CD4-positive, CD25-positive, alpha-beta regulatory T cell (primary cell): ENCODE data around the gene DDC. TPM values are rescaled to one million over a fixed set of nuclear protein-coding genes. Genes with fewer than 3 reads are reported as not detected.
"Not testable (repeated sequence)": the region's sequence is repeated elsewhere in the genome, so short reads cannot be mapped to it uniquely, and the experiment has no call there.

Experiments
- ATAC-seq, 2 donors: fragments of 150-1000 bp; cut with Tn5 transposase; one replicate each; pipeline ENCODE4 v1.10.0; 2021; ENCODE audit warnings: low read depth in 2 of 2, moderate number of reproducible peaks in 2 of 2, moderate library complexity in 1 of 2
- DNase-seq, 3 donors: peaks; one replicate each; pipeline versions ENCODE4 v3.0.0 to v3.0.0-alpha.2; 2012 to 2022; ENCODE audit warnings: mixed read lengths in 1 of 3
- H3K27ac ChIP-seq: one replicate; pipeline ENCODE4 v1.7.0; 2013; ENCODE audit warnings: mild to moderate bottlenecking, low read length; ENCODE audit not compliant: insufficient read depth, poor library complexity, severe bottlenecking
- H3K27me3 ChIP-seq: one replicate; pipeline ENCODE4 v1.7.0; 2013; ENCODE audit warnings: low read length; ENCODE audit not compliant: control insufficient read depth, insufficient read depth
- H3K36me3 ChIP-seq: one replicate; pipeline ENCODE4 v1.7.0; 2013; ENCODE audit warnings: mild to moderate bottlenecking, low read length, moderate library complexity; ENCODE audit not compliant: control insufficient read depth, insufficient read depth
- H3K4me1 ChIP-seq: 2 replicates; pipeline ENCODE4 v1.7.0; 2013; ENCODE audit warnings: mild to moderate bottlenecking, low read length; ENCODE audit not compliant: insufficient read depth, control insufficient read depth, poor library complexity, severe bottlenecking
- H3K4me3 ChIP-seq: one replicate; pipeline ENCODE4 v1.7.0; 2013; ENCODE audit warnings: low read depth, mild to moderate bottlenecking, low read length, moderate library complexity
- H3K9me3 ChIP-seq, 2 experiments: 1 replicate in 1 of 2; 2 replicates in 1 of 2; pipeline ENCODE4 v1.7.0; 2013; ENCODE audit warnings: low read length in 2 of 2, mild to moderate bottlenecking in 1 of 2, moderate library complexity in 1 of 2; ENCODE audit not compliant: control insufficient read depth in 2 of 2
- H3K27ac Mint-ChIP-seq, 3 donors: one replicate each; pipeline ENCODE4 v1.8.0; 2020 to 2022; ENCODE audit warnings: mild to moderate bottlenecking in 3 of 3, mixed read lengths in 3 of 3, moderate library complexity in 2 of 3
- H3K27me3 Mint-ChIP-seq: one replicate; pipeline ENCODE4 v1.8.0; 2022; ENCODE audit warnings: mild to moderate bottlenecking, mixed read lengths
- H3K36me3 Mint-ChIP-seq: one replicate; pipeline ENCODE4 v1.8.0; 2020; ENCODE audit warnings: mixed read lengths
- H3K4me1 Mint-ChIP-seq, 4 donors: one replicate each; pipeline ENCODE4 v1.8.0; 2020 to 2022; ENCODE audit warnings: mixed read lengths in 4 of 4, mild to moderate bottlenecking in 1 of 4
- H3K4me3 Mint-ChIP-seq, 4 donors: one replicate each; pipeline ENCODE4 v1.8.0; 2020 to 2022; ENCODE audit warnings: mild to moderate bottlenecking in 4 of 4, mixed read lengths in 4 of 4, moderate library complexity in 3 of 4
- H3K9me3 Mint-ChIP-seq, 7 donors: one replicate each; pipeline ENCODE4 v1.8.0; 2020 to 2022; ENCODE audit warnings: mixed read lengths in 7 of 7, mild to moderate bottlenecking in 3 of 7, moderate library complexity in 2 of 7
- polyA plus RNA-seq, 4 donors: library from polyadenylated mRNA; unstranded; fragments of 300-500 nt; fragmentation: Illumina TruSeq; gene quantifications; one replicate each; pipeline ENCODE4 v1.2.3, GENCODE V29; 2021
- total RNA-seq: library from RNA; stranded (reverse); gene quantifications from one replicate; pipeline ENCODE4 v1.2.3, GENCODE V29; 2022

The DDC gene
- total and polyA plus RNA-seq, 5 donors from 2014 or later: not detected

DNA sequence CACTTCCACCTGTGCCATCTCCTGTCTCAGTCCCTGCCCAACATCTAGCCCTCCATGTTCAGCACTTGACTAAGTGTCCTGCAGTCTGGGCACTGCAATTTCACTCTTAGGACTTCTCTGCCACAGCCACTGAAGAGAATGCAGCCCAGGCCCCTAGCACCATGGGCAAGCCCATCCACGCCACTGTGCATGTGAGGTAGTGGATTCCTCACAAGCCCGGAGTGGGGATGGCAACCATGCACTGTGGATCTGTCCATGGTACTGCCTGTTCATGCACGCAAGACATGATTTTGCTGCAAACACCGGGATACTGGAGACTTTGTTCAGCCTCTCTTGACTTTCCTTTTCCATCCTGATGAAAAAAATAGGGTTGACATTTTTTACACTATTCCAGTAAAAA, 12.3 kb downstream of the DDC start:
- H3K27me3 Mint-ChIP-seq: peaks cover 36% of the 10 kb centered on the region
- no peaks in the 10 kb centered on the region for H3K4me1 Mint-ChIP-seq
- Histone ChIP-seq H3K4me3 (no peak overlapping the region), H3K4me1 (no peaks in the 10 kb centered on the region), H3K27ac (no peak overlapping the region), H3K27me3 (peaks cover 16% of the 10 kb centered on the region), H3K9me3 (no peaks in the 10 kb centered on the region), H3K36me3 (no peaks in the 10 kb centered on the region)
- DNase-seq (peak in 1 of 3 donors; percentile 7), ATAC-seq (no peak)
- no peak overlapping the region for H3K4me3 Mint-ChIP-seq
- H3K9me3 Mint-ChIP-seq: peaks cover 0 to 1% (median 0%) of the 10 kb centered on the region in 7 donors
- no peaks in the 10 kb centered on the region for H3K36me3 Mint-ChIP-seq
- no peak overlapping the region for H3K27ac Mint-ChIP-seq

DNA sequence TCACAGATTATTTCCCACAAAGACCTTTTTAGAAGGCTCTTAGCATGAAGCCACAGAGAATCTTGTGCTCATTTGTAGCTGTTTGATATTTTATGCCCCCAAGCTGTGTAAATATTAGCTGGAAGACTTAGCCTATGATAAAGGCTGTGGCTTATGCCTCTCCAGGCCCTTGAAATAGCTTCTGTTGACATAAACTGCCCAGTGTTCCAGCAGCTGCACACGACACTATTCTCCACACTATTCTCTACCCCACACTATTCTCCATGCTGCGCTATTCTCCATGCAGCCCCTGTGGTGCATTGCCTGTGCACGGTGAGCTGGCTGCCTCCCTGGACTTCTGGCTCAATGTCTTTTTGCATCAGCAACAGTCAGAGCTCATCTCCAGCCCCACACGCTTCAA, 13.1 kb downstream of the DDC start:
- Mint-ChIP-seq H3K4me1 (no peaks in the 10 kb centered on the region), H3K36me3 (no peaks in the 10 kb centered on the region), H3K27ac (no peak overlapping the region), H3K27me3 (peaks cover 41% of the 10 kb centered on the region), H3K9me3 (peaks cover 0 to 1% (median 0%) of the 10 kb centered on the region in 7 donors), H3K4me3 (no peak overlapping the region)
- Histone ChIP-seq H3K4me1 (no peaks in the 10 kb centered on the region), H3K36me3 (no peaks in the 10 kb centered on the region), H3K9me3 (no peaks in the 10 kb centered on the region), H3K4me3 (no peak overlapping the region), H3K27me3 (peaks cover 13% of the 10 kb centered on the region), H3K27ac (no peak overlapping the region)
- DNase-seq (no peak), ATAC-seq (no peak)

DNA sequence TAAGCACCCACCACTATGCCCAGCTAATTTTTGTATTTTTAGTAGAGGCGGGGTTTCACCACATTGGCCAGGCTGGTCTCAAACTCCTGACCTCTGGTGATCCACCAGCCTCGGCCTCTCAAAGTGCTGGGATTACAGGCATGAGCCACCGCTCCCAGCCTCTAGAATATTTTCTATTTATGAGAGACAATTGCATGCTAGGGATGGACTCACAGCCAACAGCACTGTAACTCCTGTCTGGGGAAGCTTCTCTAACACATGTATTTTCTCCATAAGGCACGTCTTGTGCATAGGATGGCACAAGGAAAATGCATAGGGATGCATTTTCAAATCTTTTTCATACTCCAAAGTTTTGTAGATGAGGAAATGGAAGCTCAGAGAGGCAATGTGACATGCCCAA, 19.6 kb downstream of the DDC start:
- not testable (repeated sequence) for H3K4me1 Mint-ChIP-seq, H3K27me3 ChIP-seq, ATAC-seq, H3K9me3 ChIP-seq, H3K4me3 ChIP-seq, H3K36me3 Mint-ChIP-seq, H3K9me3 Mint-ChIP-seq, H3K27ac ChIP-seq, H3K27ac Mint-ChIP-seq, DNase-seq, H3K4me3 Mint-ChIP-seq, H3K4me1 ChIP-seq, H3K36me3 ChIP-seq
- peaks cover 25% of the 10 kb centered on the region for H3K27me3 Mint-ChIP-seq

DNA sequence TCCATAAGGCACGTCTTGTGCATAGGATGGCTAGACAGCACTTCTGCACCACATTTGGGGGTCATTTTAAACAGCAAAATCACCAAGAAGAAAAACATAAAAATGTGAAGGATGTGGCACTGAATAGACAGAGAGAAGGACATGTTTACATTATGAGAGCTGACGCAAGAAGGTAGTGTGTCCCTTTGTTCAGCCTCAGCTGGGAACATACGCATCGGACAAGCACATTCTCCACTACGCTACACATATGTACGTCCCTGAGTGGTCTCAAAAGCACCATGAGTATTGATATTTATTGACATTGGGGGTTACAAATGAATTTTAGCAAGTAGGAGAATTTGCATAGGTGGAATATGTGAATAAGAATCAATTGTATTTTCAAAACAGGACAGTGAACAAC, 20.2 kb downstream of the DDC start:
- Mint-ChIP-seq H3K36me3 (no peaks in the 10 kb centered on the region), H3K27me3 (peaks cover 20% of the 10 kb centered on the region), H3K4me3 (no peak overlapping the region), H3K4me1 (peaks cover 0 to 7% (median 0%) of the 10 kb centered on the region in 4 donors), H3K27ac (no peak overlapping the region), H3K9me3 (no peaks in the 10 kb centered on the region)
- H3K4me3 ChIP-seq: no peak overlapping the region
- no peak for ATAC-seq
- DNase-seq: no peak
- H3K9me3 ChIP-seq: no peaks in the 10 kb centered on the region
- H3K27ac ChIP-seq: no peak overlapping the region
- no peaks in the 10 kb centered on the region for H3K36me3 ChIP-seq
- H3K27me3 ChIP-seq: no peaks in the 10 kb centered on the region
- no peaks in the 10 kb centered on the region for H3K4me1 ChIP-seq

DNA sequence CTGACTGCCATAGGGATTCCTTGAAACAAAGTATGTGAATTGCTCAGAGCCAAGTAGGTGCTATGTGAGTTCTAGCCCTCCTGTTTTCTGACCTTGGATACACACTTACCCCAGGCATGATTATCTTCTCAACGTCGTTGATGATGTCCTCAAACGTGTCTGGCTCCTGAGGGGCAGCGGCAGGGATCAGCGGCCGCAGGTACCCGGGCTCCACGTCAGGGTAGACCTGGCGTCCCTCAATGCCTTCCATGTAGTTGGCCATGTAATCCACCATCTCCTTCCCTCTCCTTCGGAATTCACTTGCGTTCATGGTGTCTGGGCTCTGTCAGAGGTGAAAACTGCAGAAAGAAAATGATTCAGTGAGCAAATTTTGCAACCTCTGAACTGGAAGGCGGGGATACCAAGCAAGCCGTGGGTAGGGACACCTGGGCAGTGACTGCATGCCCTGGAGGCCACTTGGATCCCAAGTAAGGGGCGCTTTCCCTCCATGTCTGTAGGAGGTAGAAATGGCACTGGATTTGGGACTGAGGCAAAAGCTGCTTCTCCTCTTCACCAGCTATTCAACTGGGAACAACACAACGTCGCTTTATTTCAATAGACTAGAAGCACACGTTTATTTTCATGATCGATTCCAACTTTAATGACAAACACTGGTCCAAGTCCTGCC, 21.3 kb downstream of the DDC start:
- H3K4me3 ChIP-seq: no peak overlapping the region
- no peak for DNase-seq
- peaks cover 9% of the 10 kb centered on the region for H3K27me3 Mint-ChIP-seq

DNA sequence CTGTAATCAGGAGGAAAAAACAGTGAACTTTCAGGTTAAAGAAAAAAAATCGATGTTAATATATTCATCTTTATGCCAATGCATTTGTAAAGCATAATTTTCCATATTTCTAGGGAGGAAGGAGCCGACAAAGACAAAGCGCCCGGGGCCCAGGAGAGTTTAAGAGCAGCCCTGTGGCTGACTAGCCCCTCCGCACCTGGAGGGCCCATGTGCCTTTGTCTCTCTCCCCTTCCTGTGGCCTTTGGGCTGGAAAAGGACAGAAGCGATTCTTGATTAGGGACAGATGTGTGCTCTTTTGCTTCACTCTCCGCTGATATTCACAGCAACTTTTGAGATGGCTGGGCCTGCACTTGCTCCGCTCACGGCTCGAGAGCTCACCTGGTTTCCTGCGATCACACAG, 23.1 kb downstream of the DDC start:
- Histone ChIP-seq H3K9me3 (no peaks in the 10 kb centered on the region), H3K27me3 (no peaks in the 10 kb centered on the region), H3K27ac (no peak overlapping the region), H3K4me3 (no peak overlapping the region), H3K4me1 (no peaks in the 10 kb centered on the region), H3K36me3 (no peaks in the 10 kb centered on the region)
- no peak overlapping the region for H3K4me3 Mint-ChIP-seq
- no peak for ATAC-seq
- H3K4me1 Mint-ChIP-seq: peaks cover 0 to 7% (median 0%) of the 10 kb centered on the region in 4 donors
- no peaks in the 10 kb centered on the region for H3K36me3 Mint-ChIP-seq
- no peak for DNase-seq
- no peaks in the 10 kb centered on the region for H3K27me3 Mint-ChIP-seq
- no peak overlapping the region for H3K27ac Mint-ChIP-seq
- H3K9me3 Mint-ChIP-seq: no peaks in the 10 kb centered on the region

More for the DNA sequence above, 21.3 kb downstream of the DDC start:
- peaks cover 0 to 7% (median 0%) of the 10 kb centered on the region in 4 donors for H3K4me1 Mint-ChIP-seq
- Histone ChIP-seq H3K27me3 (no peaks in the 10 kb centered on the region), H3K9me3 (no peaks in the 10 kb centered on the region), H3K27ac (no peak overlapping the region), H3K36me3 (no peaks in the 10 kb centered on the region), H3K4me1 (no peaks in the 10 kb centered on the region)
- H3K9me3 Mint-ChIP-seq: no peaks in the 10 kb centered on the region
- H3K27ac Mint-ChIP-seq: no peak overlapping the region
- no peaks in the 10 kb centered on the region for H3K36me3 Mint-ChIP-seq
- H3K4me3 Mint-ChIP-seq: no peak overlapping the region
- no peak for ATAC-seq

DNA sequence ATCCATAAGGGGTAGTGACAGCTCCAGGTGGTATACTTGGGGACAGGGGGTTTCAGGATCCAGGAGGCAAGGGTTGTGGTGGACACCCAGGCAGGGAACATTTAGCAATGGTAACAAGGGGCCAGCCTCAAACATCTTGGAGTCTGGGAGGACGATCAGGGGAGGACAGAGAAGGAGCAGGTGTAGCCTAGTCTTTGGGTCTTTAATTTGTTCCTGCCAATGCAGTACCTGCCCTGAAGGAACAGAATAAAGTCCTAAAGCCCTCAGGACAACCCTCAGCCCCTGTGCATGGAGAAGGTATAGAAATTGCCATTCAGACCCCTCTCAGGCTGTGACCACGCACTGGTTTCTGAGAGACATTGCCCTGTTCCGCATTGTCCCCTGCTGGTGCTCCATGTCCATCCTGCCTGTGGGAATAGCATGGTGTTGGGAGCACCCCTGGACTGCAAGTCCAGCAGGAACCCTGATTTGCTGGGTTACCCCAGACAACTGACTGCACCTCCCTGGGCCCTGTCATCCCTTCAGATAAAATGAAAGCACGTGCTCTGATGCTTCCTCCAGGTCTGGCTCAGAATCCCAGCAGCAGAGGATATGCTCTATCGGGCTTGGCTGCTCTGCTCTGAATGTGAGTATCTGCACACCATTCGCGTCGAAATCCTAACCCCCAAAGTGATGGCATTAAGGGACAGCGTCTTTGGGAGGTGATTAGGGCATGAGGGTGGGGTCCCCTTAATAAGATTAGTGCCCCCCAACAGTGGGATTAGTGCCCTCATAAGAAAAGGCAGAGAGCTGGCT, 24.2 kb downstream of the DDC start:
- Histone ChIP-seq H3K4me3 (no peak overlapping the region), H3K9me3 (no peaks in the 10 kb centered on the region), H3K27me3 (no peaks in the 10 kb centered on the region), H3K27ac (no peak overlapping the region), H3K36me3 (no peaks in the 10 kb centered on the region), H3K4me1 (no peaks in the 10 kb centered on the region)
- Mint-ChIP-seq H3K4me3 (no peak overlapping the region), H3K27me3 (peaks cover 9% of the 10 kb centered on the region), H3K4me1 (peaks cover 0 to 7% (median 0%) of the 10 kb centered on the region in 4 donors), H3K9me3 (no peaks in the 10 kb centered on the region), H3K36me3 (no peaks in the 10 kb centered on the region), H3K27ac (peak overlapping the region in 1 of 3 donors; percentile 18)
- ATAC-seq (no peak), DNase-seq (no peak)

DNA sequence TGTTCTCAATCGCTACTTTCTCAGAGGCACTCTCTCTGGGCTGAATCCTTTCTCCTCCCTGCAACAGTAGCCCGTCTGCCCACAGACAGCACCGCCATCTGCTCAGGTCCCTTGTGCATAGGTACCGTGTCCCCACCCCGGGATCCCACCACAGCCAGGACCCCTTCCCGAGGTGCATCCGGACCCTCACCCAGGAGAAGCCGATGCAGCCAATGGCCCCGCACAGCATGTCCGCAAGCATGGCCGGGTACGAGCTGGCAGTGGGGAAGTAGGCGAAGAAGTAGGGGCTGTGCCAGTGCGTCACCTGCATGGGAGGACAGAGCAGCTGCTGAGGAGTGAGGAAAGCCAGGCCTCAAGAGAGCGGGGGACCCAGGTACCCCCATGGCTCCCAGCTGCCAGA, 25.5 kb downstream of the DDC start:
- Mint-ChIP-seq H3K4me3 (no peak overlapping the region), H3K4me1 (peaks cover 0 to 7% (median 0%) of the 10 kb centered on the region in 4 donors), H3K9me3 (no peaks in the 10 kb centered on the region), H3K27me3 (peaks cover 20% of the 10 kb centered on the region), H3K27ac (no peak overlapping the region), H3K36me3 (no peaks in the 10 kb centered on the region)
- DNase-seq: no peak
- no peaks in the 10 kb centered on the region for H3K9me3 ChIP-seq
- no peak overlapping the region for H3K27ac ChIP-seq
- ATAC-seq: no peak
- H3K36me3 ChIP-seq: no peaks in the 10 kb centered on the region
- no peak overlapping the region for H3K4me3 ChIP-seq
- no peaks in the 10 kb centered on the region for H3K27me3 ChIP-seq
- H3K4me1 ChIP-seq: no peaks in the 10 kb centered on the region
